SK-N-SH treated with all-trans-retinoic acid at 6 μM for 48 hours (cell line): ENCODE results near the gene NAV3.

ENCODE experiments used
- RARB ChIP-seq: fragments of 250-450 bp; sonication (Bioruptor Pico); IDR thresholded peaks from 2 replicates; pipeline ENCODE4 v1.8.0; 2021; ENCODE audit warnings: mild to moderate bottlenecking, moderate library complexity
- TF ChIP-seq, protein P1 (sequence below): fragments of 250-450 bp; sonication (Bioruptor Pico); IDR thresholded peaks from 2 replicates; pipeline ENCODE4 v1.5.1; 2020; ENCODE audit warnings: low read depth, mild to moderate bottlenecking, moderate library complexity
- TF ChIP-seq, protein P2 (sequence below): fragments of 250-450 bp; sonication (Bioruptor Pico); IDR thresholded peaks from 2 replicates; pipeline ENCODE4 v1.8.0; 2021; ENCODE audit warnings: low read depth, mild to moderate bottlenecking, moderate library complexity, borderline replicate concordance

DNA sequence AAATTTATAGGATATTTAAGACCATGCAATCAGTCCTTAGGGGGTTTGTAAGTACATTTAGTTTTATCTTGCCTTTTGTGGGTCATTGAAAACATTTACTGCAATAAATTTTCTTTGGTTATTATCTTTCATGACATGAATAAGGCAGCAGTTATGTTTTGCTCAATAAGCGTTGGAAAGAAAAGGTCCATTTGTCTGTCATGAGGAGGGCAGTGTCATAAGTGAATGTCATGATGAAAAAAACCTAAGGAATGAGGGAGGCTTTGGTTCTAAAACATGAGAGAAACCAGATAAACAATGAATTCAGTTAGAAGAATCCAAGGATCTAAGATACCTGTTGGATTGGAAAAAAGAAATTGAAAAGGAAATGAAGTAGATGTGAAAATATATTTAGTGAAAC is 209.4 kb downstream of the NAV3 start:
- TF ChIP-seq, protein P1, sequence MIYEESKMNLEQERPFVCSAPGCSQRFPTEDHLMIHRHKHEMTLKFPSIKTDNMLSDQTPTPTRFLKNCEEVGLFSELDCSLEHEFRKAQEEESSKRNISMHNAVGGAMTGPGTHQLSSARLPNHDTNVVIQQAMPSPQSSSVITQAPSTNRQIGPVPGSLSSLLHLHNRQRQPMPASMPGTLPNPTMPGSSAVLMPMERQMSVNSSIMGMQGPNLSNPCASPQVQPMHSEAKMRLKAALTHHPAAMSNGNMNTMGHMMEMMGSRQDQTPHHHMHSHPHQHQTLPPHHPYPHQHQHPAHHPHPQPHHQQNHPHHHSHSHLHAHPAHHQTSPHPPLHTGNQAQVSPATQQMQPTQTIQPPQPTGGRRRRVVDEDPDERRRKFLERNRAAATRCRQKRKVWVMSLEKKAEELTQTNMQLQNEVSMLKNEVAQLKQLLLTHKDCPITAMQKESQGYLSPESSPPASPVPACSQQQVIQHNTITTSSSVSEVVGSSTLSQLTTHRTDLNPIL (CRISPR knock-in tag), result no peak
- TF ChIP-seq RARB (CRISPR knock-in tag), result no peak
- TF ChIP-seq, protein P2, sequence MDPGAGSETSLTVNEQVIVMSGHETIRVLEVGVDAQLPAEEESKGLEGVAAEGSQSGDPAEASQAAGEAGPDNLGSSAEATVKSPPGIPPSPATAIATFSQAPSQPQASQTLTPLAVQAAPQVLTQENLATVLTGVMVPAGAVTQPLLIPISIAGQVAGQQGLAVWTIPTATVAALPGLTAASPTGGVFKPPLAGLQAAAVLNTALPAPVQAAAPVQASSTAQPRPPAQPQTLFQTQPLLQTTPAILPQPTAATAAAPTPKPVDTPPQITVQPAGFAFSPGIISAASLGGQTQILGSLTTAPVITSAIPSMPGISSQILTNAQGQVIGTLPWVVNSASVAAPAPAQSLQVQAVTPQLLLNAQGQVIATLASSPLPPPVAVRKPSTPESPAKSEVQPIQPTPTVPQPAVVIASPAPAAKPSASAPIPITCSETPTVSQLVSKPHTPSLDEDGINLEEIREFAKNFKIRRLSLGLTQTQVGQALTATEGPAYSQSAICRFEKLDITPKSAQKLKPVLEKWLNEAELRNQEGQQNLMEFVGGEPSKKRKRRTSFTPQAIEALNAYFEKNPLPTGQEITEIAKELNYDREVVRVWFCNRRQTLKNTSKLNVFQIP, result no peak
